ENCODE results near the gene SCN5A. TPM values are rescaled to one million over a fixed set of nuclear protein-coding genes. Genes with fewer than 3 reads are reported as not detected.

Gene SCN5A
- total and polyA plus RNA-seq, 2 of the 4 experiments (the other 2 are of a cell fraction): 1.9 to 2.0 TPM

DNA sequence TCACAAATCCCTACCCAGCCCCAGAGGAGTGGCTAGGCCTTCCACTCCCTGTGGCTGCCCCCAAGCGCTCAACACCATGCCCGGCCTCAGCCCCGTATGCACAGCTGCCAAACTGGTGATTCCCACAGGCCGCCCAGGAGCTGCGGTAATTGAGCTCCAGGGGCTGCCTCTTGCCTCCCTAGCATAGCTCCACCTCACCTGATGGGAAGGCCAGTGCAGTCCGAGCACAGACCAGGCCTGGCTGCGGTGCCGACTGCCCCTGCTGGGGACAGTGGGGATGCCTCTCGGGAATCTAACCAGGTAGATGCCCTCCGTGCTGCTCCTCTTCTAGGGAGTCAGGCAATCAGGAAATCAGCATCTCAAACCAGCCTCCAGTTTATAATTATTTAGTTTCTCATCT lies 25.9 kb downstream of the SCN5A start:
- no peak for ATAC-seq (ENCODE audit: low read depth)
- in situ Hi-C loops (cut with MboI; ENCODE audit: low sequenced_read_pairs) (no loop called here), intact Hi-C loops (cut with micrococcal nuclease) (no loop called here), dilution Hi-C loops (cut with HindIII; ENCODE audit: low sequenced_read_pairs, unreplicated experiment) (no loop called here)
- no peak overlapping the region for H3K4me2 ChIP-seq (ENCODE audit: low read depth, low read length)
- no peaks in the 10 kb centered on the region for H3K27me3 ChIP-seq (ENCODE audit: control insufficient read depth, insufficient read depth, low read length)
- no peaks in the 10 kb centered on the region for H3K9me3 ChIP-seq (ENCODE audit: control insufficient read depth, insufficient read depth, low read length)
- no peak overlapping the region for H3K18ac ChIP-seq (ENCODE audit: low read depth, low read length)
- no peak overlapping the region for H2AK5ac ChIP-seq (ENCODE audit: low read depth, low read length)
- WGBS, 2 experiments (ENCODE audit: extremely low coverage in 2 of 2, insufficient read length in 1 of 2): no CpG with 5 or more reads among the region's 10 CpGs
- no peak overlapping the region for H3K4ac ChIP-seq (ENCODE audit: low read depth, low read length)
- no peak overlapping the region for H3K4me3 ChIP-seq (ENCODE audit: insufficient read depth, low read depth, low read length)
- POLR2A ChIA-PET (ENCODE audit: unreplicated experiment): no interaction called here
- DNase-seq: no peak
- TF ChIP-seq MXI1 (IDR thresholded peaks at IDR 0.05; ENCODE audit: borderline replicate concordance, low read depth, low read length): no peak
- no peak for TF ChIP-seq CHD1 (IDR thresholded peaks at IDR 0.05; ENCODE audit: low read depth, low read length)
- TF ChIP-seq RFX5 (IDR thresholded peaks at IDR 0.05; ENCODE audit: low read depth, low read length): no peak
- TF ChIP-seq SMC3 (IDR thresholded peaks at IDR 0.05; ENCODE audit: low read depth, low read length): no peak
- no peak for TF ChIP-seq MAZ (IDR thresholded peaks at IDR 0.05; ENCODE audit: borderline replicate concordance, low read depth, low read length)
- TF ChIP-seq RCOR1 (IDR thresholded peaks at IDR 0.05; ENCODE audit: insufficient replicate concordance, low read length): no peak
- no peak for TF ChIP-seq MAFK (IDR thresholded peaks at IDR 0.05; ENCODE audit: low read depth, low read length)
- no peak for TF ChIP-seq BHLHE40 (IDR thresholded peaks at IDR 0.05; ENCODE audit: low read depth, low read length)
- no peak for TF ChIP-seq POLR2A (IDR thresholded peaks at IDR 0.05; ENCODE audit: low read depth, low read length)
- TF ChIP-seq, protein P1, sequence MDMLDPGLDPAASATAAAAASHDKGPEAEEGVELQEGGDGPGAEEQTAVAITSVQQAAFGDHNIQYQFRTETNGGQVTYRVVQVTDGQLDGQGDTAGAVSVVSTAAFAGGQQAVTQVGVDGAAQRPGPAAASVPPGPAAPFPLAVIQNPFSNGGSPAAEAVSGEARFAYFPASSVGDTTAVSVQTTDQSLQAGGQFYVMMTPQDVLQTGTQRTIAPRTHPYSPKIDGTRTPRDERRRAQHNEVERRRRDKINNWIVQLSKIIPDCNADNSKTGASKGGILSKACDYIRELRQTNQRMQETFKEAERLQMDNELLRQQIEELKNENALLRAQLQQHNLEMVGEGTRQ (IDR thresholded peaks at IDR 0.05; ENCODE audit: low read depth, low read length): no peak
- TF ChIP-seq CEBPB (IDR thresholded peaks at IDR 0.05; ENCODE audit: low read depth, low read length): no peak
- TF ChIP-seq, protein P2, sequence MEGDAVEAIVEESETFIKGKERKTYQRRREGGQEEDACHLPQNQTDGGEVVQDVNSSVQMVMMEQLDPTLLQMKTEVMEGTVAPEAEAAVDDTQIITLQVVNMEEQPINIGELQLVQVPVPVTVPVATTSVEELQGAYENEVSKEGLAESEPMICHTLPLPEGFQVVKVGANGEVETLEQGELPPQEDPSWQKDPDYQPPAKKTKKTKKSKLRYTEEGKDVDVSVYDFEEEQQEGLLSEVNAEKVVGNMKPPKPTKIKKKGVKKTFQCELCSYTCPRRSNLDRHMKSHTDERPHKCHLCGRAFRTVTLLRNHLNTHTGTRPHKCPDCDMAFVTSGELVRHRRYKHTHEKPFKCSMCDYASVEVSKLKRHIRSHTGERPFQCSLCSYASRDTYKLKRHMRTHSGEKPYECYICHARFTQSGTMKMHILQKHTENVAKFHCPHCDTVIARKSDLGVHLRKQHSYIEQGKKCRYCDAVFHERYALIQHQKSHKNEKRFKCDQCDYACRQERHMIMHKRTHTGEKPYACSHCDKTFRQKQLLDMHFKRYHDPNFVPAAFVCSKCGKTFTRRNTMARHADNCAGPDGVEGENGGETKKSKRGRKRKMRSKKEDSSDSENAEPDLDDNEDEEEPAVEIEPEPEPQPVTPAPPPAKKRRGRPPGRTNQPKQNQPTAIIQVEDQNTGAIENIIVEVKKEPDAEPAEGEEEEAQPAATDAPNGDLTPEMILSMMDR (conservative IDR thresholded peaks at IDR 0.05; ENCODE audit: low read depth, low read length): no peak
- no peak for TF ChIP-seq RAD21 (IDR thresholded peaks at IDR 0.05; ENCODE audit: low read length)
- TF ChIP-seq, protein P3, sequence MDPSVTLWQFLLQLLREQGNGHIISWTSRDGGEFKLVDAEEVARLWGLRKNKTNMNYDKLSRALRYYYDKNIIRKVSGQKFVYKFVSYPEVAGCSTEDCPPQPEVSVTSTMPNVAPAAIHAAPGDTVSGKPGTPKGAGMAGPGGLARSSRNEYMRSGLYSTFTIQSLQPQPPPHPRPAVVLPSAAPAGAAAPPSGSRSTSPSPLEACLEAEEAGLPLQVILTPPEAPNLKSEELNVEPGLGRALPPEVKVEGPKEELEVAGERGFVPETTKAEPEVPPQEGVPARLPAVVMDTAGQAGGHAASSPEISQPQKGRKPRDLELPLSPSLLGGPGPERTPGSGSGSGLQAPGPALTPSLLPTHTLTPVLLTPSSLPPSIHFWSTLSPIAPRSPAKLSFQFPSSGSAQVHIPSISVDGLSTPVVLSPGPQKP (IDR thresholded peaks at IDR 0.05; ENCODE audit: borderline replicate concordance, low read depth, low read length): no peak
- no peak overlapping the region for H2AFZ ChIP-seq (replicated peaks; ENCODE audit: low read length, poor library complexity)
- no peak overlapping the region for H3K9ac ChIP-seq (ENCODE audit: low read depth, low read length)
- H2BK120ac ChIP-seq (ENCODE audit: low read depth, low read length): no peak overlapping the region
- H3K36me3 ChIP-seq (ENCODE audit: control insufficient read depth, insufficient read depth, low read length): no peaks in the 10 kb centered on the region; the same call in 1 of the 2 replicates
- CTCF ChIA-PET: no interaction called here
- H2BK5ac ChIP-seq (ENCODE audit: low read depth, low read length, poor library complexity, severe bottlenecking): no peak overlapping the region
- H2BK15ac ChIP-seq (ENCODE audit: low read depth, low read length): no peak overlapping the region
- no peak overlapping the region for H4K8ac ChIP-seq (ENCODE audit: low read depth in 2 of 2, low read length in 2 of 2)
- H3K56ac ChIP-seq (ENCODE audit: extremely low read depth, insufficient read depth, low read length): no peak overlapping the region
- H2AK9ac ChIP-seq (replicated peaks; ENCODE audit: low read depth, low read length, poor library complexity): no peak overlapping the region
- no peaks in the 10 kb centered on the region for H3K79me1 ChIP-seq (ENCODE audit: low read depth in 1 of 2, low read length in 2 of 2)
- no peak overlapping the region for H3K14ac ChIP-seq (replicated peaks; ENCODE audit: low read depth, low read length)
- H4K5ac ChIP-seq (ENCODE audit: low read depth, low read length): no peak overlapping the region
- H2BK20ac ChIP-seq (ENCODE audit: low read depth, low read length): no peak overlapping the region
- H3K23ac ChIP-seq (ENCODE audit: low read depth, low read length): no peak overlapping the region
- no peaks in the 10 kb centered on the region for H3K4me1 ChIP-seq (ENCODE audit: control insufficient read depth, insufficient read depth, low read length)
- no peaks in the 10 kb centered on the region; the same call in 1 of the 2 replicates for H4K20me1 ChIP-seq (ENCODE audit: insufficient read depth, low read length)
- no peak overlapping the region for H3K27ac ChIP-seq (ENCODE audit: insufficient read depth, low read length)
- no TSS peak for BruUV-seq (replicated peaks)
- 0 out of 2 replicates have a peak, but pooled peaks cover 3% of the 10 kb centered on the region for H3K9me1 ChIP-seq (ENCODE audit: insufficient read depth, low read length)
- H4K91ac ChIP-seq (ENCODE audit: insufficient read depth, low read depth, low read length): no peak overlapping the region

Measured in IMR-90 (cell line).